Smooth muscle cell (in vitro differentiated cells): Measurements from ENCODE around the gene MAML3. TPM values are rescaled to one million over a fixed set of nuclear protein-coding genes. Genes with fewer than 3 reads are reported as not detected.

Experiments
- DNase-seq: peaks from one replicate; lab custom pipeline; 2025; ENCODE audit not compliant: unreplicated experiment; lab: John Stamatoyannopoulos, UW
- H2AFZ ChIP-seq: fragments of 200-600 bp; sonication (generic); 2 replicates; pipeline ENCODE4 v1.6.0; 2016; ENCODE audit warnings: antibody characterized with exemption, low read depth, mild to moderate bottlenecking
- H3F3A ChIP-seq: fragments of 200-600 bp; sonication (generic); 2 replicates; pipeline ENCODE4 v1.6.0; 2017; ENCODE audit warnings: antibody characterized with exemption, low read depth
- H3K27ac ChIP-seq: fragments of 200-600 bp; sonication (generic); 2 replicates; pipeline ENCODE4 v1.5.1; 2016; ENCODE audit warnings: low read depth, mild to moderate bottlenecking
- H3K27me3 ChIP-seq: fragments of 200-600 bp; sonication (generic); 2 replicates; pipeline ENCODE4 v1.6.1; 2016; ENCODE audit warnings: low read depth, mild to moderate bottlenecking
- H3K36me3 ChIP-seq: fragments of 200-600 bp; sonication (generic); 2 replicates; pipeline ENCODE4 v1.5.1; 2016; ENCODE audit warnings: low read depth
- H3K4me1 ChIP-seq: fragments of 200-600 bp; sonication (generic); 2 replicates; pipeline ENCODE4 v1.5.1; 2016; ENCODE audit warnings: low read depth
- H3K4me2 ChIP-seq: fragments of 200-600 bp; sonication (generic); 2 replicates; pipeline ENCODE4 v1.6.0; 2016; ENCODE audit warnings: mild to moderate bottlenecking
- H3K4me3 ChIP-seq: fragments of 200-600 bp; sonication (generic); 2 replicates; pipeline ENCODE4 v1.5.1; 2016; ENCODE audit warnings: mild to moderate bottlenecking
- H3K79me2 ChIP-seq: fragments of 200-600 bp; sonication (generic); 2 replicates; pipeline ENCODE4 v1.6.0; 2016; ENCODE audit warnings: low read depth, mild to moderate bottlenecking
- H3K9ac ChIP-seq: fragments of 200-600 bp; sonication (generic); 2 replicates; pipeline ENCODE4 v1.6.0; 2016; ENCODE audit warnings: low read depth
- H3K9me3 ChIP-seq: fragments of 200-600 bp; sonication (generic); replicated peaks from 2 replicates; pipeline ENCODE4 v1.5.1; 2016; ENCODE audit warnings: low read depth
- H4K20me1 ChIP-seq: fragments of 200-600 bp; sonication (generic); 2 replicates; pipeline ENCODE4 v1.6.0; 2016; ENCODE audit warnings: low read depth
- WGBS: methylation state at CpG from one replicate; pipeline ENCODE4 v1.1.7; 2016; ENCODE audit warnings: low lambda C conversion rate; 5-methylcytosine and 5-hydroxymethylcytosine counted together
- polyA plus RNA-seq: library from polyadenylated mRNA; unstranded; fragments of >200 nt; fragmentation: Nextera tagmentation; extraction: Ambion mirVana; gene quantifications from 2 replicates; pipeline ENCODE4 v1.2.1, GENCODE V29; 2016
- total RNA-seq: library from RNA; depleted of rRNA; stranded (reverse); fragments of >200 nt; gene quantifications from 2 replicates; pipeline ENCODE4 v1.2.3, GENCODE V29; 2014
- TF ChIP-seq, protein P1 (sequence below): fragments of 200-600 bp; sonication (generic); IDR thresholded peaks from 2 replicates; pipeline ENCODE4 v1.5.1; 2017; ENCODE audit warnings: borderline replicate concordance, mild to moderate bottlenecking, antibody characterized with exemption; ENCODE audit not compliant: insufficient read depth, poor library complexity, severe bottlenecking

MAML3 gene
- total and polyA plus RNA-seq, 2 experiments from 2014 or later = 4.9 to 12.6 TPM

DNA sequence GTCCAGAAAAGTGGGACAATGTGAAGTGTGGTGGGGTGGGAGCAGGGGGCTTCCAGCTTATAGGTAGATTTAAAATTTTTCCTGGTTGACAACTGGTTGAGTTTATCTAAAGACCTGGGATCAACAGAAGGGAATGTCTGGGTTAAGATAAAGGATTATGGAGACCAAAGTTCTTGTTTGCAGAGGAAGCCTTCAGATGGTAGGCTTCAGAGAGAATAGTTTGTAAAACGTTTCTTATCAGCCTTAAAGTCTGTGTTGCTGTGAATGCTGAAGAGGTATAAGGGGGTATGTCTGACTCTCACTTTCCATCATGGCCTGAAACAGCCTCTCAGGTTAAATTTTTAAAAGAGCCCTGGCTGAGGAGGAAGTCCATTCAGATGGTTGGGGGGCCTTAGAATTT is 467.9 kb downstream of the MAML3 start:
- Histone ChIP-seq H3K36me3 (no peaks in the 10 kb centered on the region), H3K4me1 (no peaks in the 10 kb centered on the region), H3K9me3 (no peaks in the 10 kb centered on the region), H3F3A (no peaks in the 10 kb centered on the region), H3K9ac (no peak overlapping the region), H3K4me2 (no peak overlapping the region), H3K79me2 (no peaks in the 10 kb centered on the region), H2AFZ (no peak overlapping the region), H4K20me1 (no peaks in the 10 kb centered on the region), H3K27me3 (no peaks in the 10 kb centered on the region), H3K4me3 (no peak overlapping the region), H3K27ac (no peak overlapping the region)
- no peak for DNase-seq
- TF ChIP-seq, protein P1, sequence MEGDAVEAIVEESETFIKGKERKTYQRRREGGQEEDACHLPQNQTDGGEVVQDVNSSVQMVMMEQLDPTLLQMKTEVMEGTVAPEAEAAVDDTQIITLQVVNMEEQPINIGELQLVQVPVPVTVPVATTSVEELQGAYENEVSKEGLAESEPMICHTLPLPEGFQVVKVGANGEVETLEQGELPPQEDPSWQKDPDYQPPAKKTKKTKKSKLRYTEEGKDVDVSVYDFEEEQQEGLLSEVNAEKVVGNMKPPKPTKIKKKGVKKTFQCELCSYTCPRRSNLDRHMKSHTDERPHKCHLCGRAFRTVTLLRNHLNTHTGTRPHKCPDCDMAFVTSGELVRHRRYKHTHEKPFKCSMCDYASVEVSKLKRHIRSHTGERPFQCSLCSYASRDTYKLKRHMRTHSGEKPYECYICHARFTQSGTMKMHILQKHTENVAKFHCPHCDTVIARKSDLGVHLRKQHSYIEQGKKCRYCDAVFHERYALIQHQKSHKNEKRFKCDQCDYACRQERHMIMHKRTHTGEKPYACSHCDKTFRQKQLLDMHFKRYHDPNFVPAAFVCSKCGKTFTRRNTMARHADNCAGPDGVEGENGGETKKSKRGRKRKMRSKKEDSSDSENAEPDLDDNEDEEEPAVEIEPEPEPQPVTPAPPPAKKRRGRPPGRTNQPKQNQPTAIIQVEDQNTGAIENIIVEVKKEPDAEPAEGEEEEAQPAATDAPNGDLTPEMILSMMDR = no peak
- WGBS = 25% methylated on average over 1 of the region's 1 CpG

DNA sequence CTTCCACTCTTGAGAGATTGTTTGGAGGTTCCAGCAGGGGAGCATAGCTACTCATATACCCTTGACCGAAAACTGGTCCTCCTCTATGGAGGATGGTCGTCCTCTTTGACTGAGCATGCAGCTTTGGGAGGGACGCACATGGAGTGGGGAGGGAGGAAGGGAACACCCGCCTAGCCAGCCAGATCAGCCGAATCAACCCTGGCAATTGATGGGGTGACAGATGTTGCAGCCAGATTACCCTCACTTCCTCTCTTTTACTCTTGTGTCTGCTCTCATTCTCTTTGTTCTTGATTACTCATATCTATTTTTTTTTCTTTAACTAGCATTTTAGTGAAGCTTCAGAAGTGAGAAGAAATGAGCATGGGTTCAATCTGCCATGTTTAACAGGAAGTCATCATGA is 468.8 kb downstream of the MAML3 start:
- WGBS = 98% methylated on average over 5 of the region's 5 CpGs
- no peak overlapping the region for H3K4me3 ChIP-seq

DNA sequence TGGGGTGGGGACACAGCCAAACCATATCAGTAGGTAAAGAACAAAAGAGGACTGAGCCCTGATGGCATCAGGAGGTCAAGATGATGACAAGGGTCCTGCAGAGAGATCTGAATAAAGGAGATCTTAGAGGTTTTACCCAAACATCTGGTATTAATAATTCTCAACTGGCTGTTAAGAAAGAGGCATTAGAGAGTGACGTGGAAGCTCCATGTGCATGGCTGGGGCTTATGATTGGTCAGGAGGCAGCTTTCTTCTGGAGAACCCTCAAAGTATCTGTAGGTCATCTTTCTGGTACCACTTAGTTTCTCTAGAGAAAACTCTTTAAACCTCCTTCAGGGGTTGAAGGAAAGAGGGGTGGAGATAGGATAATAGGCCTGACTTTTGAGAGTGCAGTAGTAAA is 469.6 kb downstream of the MAML3 start:
- Histone ChIP-seq H3K4me2 (no peak overlapping the region), H3K9me3 (no peaks in the 10 kb centered on the region), H3K27ac (no peak overlapping the region), H3K36me3 (no peaks in the 10 kb centered on the region), H3K4me3 (no peak overlapping the region), H3F3A (no peaks in the 10 kb centered on the region), H3K9ac (no peak overlapping the region), H3K4me1 (no peaks in the 10 kb centered on the region), H3K27me3 (no peaks in the 10 kb centered on the region), H3K79me2 (no peaks in the 10 kb centered on the region), H4K20me1 (no peaks in the 10 kb centered on the region), H2AFZ (no peak overlapping the region)
- WGBS = 53% methylated on average over 1 of the region's 1 CpG
- TF ChIP-seq, protein P1 = no peak
- DNase-seq = no peak

More for the DNA sequence above, 468.8 kb downstream of the MAML3 start:
- H3K27ac ChIP-seq = no peak overlapping the region
- H3K36me3 ChIP-seq = no peaks in the 10 kb centered on the region
- no peaks in the 10 kb centered on the region for H4K20me1 ChIP-seq
- H3K9ac ChIP-seq = no peak overlapping the region
- H3K4me2 ChIP-seq = no peak overlapping the region
- TF ChIP-seq, protein P1 = no peak
- no peaks in the 10 kb centered on the region for H3K79me2 ChIP-seq
- no peaks in the 10 kb centered on the region for H3K9me3 ChIP-seq
- no peaks in the 10 kb centered on the region for H3K4me1 ChIP-seq
- DNase-seq = no peak
- no peak overlapping the region for H2AFZ ChIP-seq
- H3F3A ChIP-seq = no peaks in the 10 kb centered on the region
- H3K27me3 ChIP-seq = no peaks in the 10 kb centered on the region

- H3K79me2 ChIP-seq = no peaks in the 10 kb centered on the region
- H3K4me2 ChIP-seq = no peak overlapping the region
- no peaks in the 10 kb centered on the region for H3K4me1 ChIP-seq
- H3F3A ChIP-seq = no peaks in the 10 kb centered on the region
- no peak for DNase-seq
- H3K9ac ChIP-seq = no peak overlapping the region
- no peak overlapping the region for H2AFZ ChIP-seq
- H3K27ac ChIP-seq = no peak overlapping the region
- H3K4me3 ChIP-seq = no peak overlapping the region
- H3K27me3 ChIP-seq = no peaks in the 10 kb centered on the region
- TF ChIP-seq, protein P1 = no peak
- H3K9me3 ChIP-seq = no peaks in the 10 kb centered on the region
- no peaks in the 10 kb centered on the region for H3K36me3 ChIP-seq
- 65% methylated on average over 6 of the region's 6 CpGs for WGBS
- no peaks in the 10 kb centered on the region for H4K20me1 ChIP-seq
Measured at GRCh38 chr4:139682741-139683151, 471.2 kb downstream of the MAML3 start.
